Astrocyte of the spinal cord (primary cell): ENCODE measurements around the gene MSTO1.
"Not testable (repeated sequence)": the region's sequence is repeated elsewhere in the genome, so short reads cannot be mapped to it uniquely, and the experiment has no call there.

ENCODE experiments used
- DNase-seq: peaks from one replicate; pipeline ENCODE4 v3.0.0; 2011; ENCODE audit warnings: low read depth, low spot score
- H3K4me3 ChIP-seq: 2 replicates; pipeline ENCODE4 v1.5.1; 2011; ENCODE audit warnings: low read depth, mild to moderate bottlenecking, low read length, moderate library complexity
- in situ Hi-C: cut with HindIII; loops from 2 replicates; pipeline ENCODE4 v1.10.0; 2017; ENCODE audit warnings: low sequenced_read_pairs
- TF ChIP-seq, protein P1 (sequence below): IDR thresholded peaks from 2 replicates; pipeline ENCODE4 v1.5.1; 2012; ENCODE audit warnings: low read depth, mild to moderate bottlenecking, low read length, inconsistent platforms

MSTO1 gene

DNA sequence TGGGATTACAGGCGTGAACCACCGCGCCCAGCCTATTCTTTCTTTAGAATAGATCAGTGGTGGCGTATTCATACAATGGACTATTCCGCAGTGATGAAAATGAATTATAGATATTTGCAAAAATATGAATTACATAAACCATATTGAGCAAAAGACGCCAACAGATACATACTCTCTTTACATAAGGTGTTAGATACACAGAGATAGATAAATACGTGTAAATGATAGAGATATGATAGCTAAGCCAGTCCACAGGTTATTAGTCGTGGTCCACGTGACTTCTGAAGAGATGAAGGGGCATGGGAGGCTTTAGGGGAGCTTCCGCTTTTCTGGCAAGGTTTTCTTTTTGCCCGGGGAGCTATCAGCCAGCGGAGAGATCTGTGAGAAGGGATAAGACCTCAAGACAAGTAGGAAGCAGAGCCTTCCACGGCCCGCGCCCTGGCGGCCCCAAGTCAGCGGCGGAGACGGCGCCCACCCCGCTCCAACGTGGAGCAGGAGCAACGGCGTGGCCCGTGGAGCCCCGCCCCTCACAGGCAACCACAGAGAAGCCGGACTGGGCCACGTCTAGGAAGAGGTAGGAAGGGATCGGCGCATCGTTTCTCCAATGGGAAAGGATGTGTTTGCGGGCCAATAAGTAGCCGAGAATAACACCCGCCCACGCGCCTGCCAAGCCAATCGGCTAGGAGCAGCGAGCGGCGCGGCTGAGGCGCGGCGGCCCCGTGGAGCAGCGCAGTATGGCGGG is at the start of gene MSTO1:
Gene MSTO1, plus strand, starts transcription at position 704 of the 742 bp plus-strand sequence. Its CDS starts 31 bp downstream, at position 735.
- DNase-seq = peak; percentile 97
- H3K4me3 ChIP-seq = peak within 1 kb of the TSS; percentile 53
- TF ChIP-seq, protein P1, sequence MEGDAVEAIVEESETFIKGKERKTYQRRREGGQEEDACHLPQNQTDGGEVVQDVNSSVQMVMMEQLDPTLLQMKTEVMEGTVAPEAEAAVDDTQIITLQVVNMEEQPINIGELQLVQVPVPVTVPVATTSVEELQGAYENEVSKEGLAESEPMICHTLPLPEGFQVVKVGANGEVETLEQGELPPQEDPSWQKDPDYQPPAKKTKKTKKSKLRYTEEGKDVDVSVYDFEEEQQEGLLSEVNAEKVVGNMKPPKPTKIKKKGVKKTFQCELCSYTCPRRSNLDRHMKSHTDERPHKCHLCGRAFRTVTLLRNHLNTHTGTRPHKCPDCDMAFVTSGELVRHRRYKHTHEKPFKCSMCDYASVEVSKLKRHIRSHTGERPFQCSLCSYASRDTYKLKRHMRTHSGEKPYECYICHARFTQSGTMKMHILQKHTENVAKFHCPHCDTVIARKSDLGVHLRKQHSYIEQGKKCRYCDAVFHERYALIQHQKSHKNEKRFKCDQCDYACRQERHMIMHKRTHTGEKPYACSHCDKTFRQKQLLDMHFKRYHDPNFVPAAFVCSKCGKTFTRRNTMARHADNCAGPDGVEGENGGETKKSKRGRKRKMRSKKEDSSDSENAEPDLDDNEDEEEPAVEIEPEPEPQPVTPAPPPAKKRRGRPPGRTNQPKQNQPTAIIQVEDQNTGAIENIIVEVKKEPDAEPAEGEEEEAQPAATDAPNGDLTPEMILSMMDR = no peak
- in situ Hi-C loops = no loop called here

DNA sequence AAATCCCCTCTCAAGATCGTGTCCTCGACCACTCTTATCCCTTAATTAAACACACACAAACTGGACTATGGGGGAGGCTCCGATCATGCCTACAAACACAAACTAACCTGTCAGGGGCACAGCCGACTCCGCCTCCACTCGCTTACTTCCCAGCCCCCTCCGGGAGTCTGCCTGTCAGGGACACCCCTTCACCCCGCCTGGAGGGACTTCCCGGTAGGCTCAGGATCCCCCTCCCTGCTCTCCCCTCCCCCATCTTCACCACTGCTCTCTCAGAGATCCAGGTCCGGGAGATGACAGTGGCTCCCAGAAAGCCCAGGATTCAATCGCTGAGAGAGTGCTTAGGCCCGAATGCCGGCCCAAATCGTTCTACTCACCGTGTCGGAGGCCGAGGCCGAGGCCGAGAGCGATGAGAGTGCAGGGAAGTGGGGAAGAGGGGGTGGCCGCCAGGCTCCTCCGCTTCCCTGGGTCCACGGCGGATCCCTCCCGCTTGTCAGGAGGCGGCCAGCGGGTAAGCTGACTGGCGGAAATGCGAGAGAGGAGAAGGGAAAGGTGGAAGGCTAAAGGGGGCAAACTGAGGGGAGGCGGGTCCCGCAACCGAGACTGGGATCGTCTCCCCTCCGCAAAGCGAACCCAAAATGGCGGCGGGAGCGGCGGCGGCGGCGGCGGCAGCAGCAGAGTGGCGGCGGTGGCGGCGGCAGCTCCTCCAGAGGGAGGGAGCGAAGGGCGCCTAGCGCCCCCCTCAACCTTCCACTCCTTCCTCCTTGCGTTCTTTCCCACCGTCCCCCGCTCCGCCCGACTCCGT is 48.0 kb upstream of the MSTO1 start:
- DNase-seq, in situ Hi-C loops: not testable (repeated sequence)
- H3K4me3 ChIP-seq = peak overlapping the region; percentile 94

GRCh38 chr1:155562581-155563376 is 47.2 kb upstream of the MSTO1 start, which contains the start of gene ASH1L:
Gene ASH1L, minus strand, starts transcription at chr1:155562803. Its CDS starts 41,284 bp downstream, at chr1:155521519.
- peak; percentile 96 for DNase-seq
- H3K4me3 ChIP-seq = peak within 1 kb of the TSS; percentile 94
- TF ChIP-seq, protein P1 = no peak
- in situ Hi-C loops = no loop called here

GRCh38 chr1:155563377-155564022 is 46.5 kb upstream of the MSTO1 start:
- peak; percentile 32 for DNase-seq
- peak overlapping the region; percentile 94 for H3K4me3 ChIP-seq
- in situ Hi-C loops = not testable (repeated sequence)

- H3K4me3 ChIP-seq = no peak overlapping the region
- DNase-seq = peak; percentile 28
- TF ChIP-seq, protein P1 = no peak
- in situ Hi-C loops = no loop called here
Observed at GRCh38 chr1:155569988-155570592, 39.9 kb upstream of the MSTO1 start.

GRCh38 chr1:155570593-155570990 is 39.4 kb upstream of the MSTO1 start:
- no peak overlapping the region for H3K4me3 ChIP-seq
- TF ChIP-seq, protein P1 = no peak
- in situ Hi-C loops = no loop called here
- no peak for DNase-seq
